Measurements from ENCODE around the gene CDC23. TPM values are rescaled to one million over a fixed set of nuclear protein-coding genes. Genes with fewer than 3 reads are reported as not detected.
A peak's percentile ranks its signal among the peaks of the same experiment; 100 is the strongest.

CDC23 gene
- total RNA-seq, 4 donors from 2014 or later, result 17.5 to 31.0 (median 22.5) TPM

DNA sequence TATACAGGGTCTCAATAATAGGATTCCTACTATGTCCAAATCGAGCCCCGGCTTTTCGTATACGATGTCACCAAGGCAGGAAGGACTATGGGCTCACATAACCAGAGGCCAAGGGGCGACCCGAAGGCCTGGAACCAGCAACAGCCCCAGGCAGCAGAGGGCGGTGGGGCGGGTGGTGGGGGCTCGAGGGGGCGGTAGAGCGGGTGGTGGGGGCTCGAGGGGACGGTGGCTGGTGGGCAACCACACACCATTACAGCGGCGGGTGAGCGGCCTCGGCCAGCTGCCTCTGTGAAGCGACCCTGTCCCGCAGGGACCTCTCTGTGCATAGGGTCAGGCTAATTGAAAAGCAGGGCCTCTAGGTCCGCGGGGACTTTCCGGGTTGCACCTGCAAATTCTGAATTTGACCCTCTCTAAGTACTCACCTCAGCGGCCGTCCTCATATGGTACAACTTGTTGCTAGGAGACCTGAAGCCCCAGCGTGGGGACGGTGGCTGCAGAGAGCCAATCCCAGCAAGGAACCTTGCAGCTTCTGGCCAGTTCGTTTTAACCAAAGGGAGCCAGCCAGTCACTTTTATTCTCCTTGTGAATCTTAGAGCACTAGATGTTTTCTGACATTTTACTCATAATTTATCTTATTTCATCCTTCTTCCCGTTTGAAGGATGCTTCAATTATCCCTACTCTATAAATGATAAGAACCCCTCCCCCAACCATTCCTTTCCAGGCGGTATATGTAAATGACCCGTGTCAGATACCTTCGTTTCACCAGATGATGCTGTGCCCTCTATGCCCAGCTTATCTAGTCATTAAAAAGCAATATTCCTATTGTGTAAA lies 74.0 kb downstream of the CDC23 start, which contains the start of gene NME5:
Gene NME5, minus strand, starts transcription at position 480 of the 832 bp plus-strand sequence. CDS start 648 bp downstream, outside the sequence.
- no peak within 1 kb of the TSS for H3K27ac ChIP-seq
- H3K4me1 ChIP-seq, result no peaks in the 10 kb centered on the region
- TF ChIP-seq POLR2A (IDR thresholded peaks at IDR 0.05), result no peak
- TF ChIP-seq, protein P1, sequence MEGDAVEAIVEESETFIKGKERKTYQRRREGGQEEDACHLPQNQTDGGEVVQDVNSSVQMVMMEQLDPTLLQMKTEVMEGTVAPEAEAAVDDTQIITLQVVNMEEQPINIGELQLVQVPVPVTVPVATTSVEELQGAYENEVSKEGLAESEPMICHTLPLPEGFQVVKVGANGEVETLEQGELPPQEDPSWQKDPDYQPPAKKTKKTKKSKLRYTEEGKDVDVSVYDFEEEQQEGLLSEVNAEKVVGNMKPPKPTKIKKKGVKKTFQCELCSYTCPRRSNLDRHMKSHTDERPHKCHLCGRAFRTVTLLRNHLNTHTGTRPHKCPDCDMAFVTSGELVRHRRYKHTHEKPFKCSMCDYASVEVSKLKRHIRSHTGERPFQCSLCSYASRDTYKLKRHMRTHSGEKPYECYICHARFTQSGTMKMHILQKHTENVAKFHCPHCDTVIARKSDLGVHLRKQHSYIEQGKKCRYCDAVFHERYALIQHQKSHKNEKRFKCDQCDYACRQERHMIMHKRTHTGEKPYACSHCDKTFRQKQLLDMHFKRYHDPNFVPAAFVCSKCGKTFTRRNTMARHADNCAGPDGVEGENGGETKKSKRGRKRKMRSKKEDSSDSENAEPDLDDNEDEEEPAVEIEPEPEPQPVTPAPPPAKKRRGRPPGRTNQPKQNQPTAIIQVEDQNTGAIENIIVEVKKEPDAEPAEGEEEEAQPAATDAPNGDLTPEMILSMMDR (IDR thresholded peaks at IDR 0.05), result no peak
- intact Hi-C loops (cut with DNase I), result loop anchor here (10.0 kb wide), 1 partner anchor 514 kb away; no protein-coding TSS in a partner anchor
- no peaks in the 10 kb centered on the region for H3K9me3 ChIP-seq
- WGBS, 2 donors, result 4 to 5% methylated on average over 15 to 19 of the region's 31 CpGs
- no peaks in the 10 kb centered on the region for H3K36me3 ChIP-seq
- H3K27me3 ChIP-seq, result no peaks in the 10 kb centered on the region
- peak; percentile 82 to 83 for DNase-seq
- peak within 1 kb of the TSS in 2 of 3 donors; percentile 47 to 48 for H3K4me3 ChIP-seq (replicated peaks in 1 of 3)

Other genes with a start within 250 kb of the CDC23 start
- 10 to 100 TPM; 40.1 to 72.0 (median 49.5) TPM for gene FAM13B, start 180.2 kb downstream of the CDC23 start, total RNA-seq
- not detected for gene WNT8A, start 129.3 kb downstream of the CDC23 start, total RNA-seq
- 10 to 100 TPM in 3 of 4 donors, 1 to 10 TPM in 1; 4.3 to 14.4 (median 12.0) TPM for gene NME5, start 73.9 kb downstream of the CDC23 start, total RNA-seq
- 10 to 100 TPM; 56.9 to 96.1 (median 65.3) TPM for gene BRD8, start 34.7 kb downstream of the CDC23 start, total RNA-seq
- gene KIF20A, start 34.2 kb downstream of the CDC23 start, total RNA-seq, result 1 to 10 TPM in 2 of 4 donors, under 1 TPM in 1, not detected in 1; 0.40 to 2.6 (median 1.9) TPM
- gene GFRA3, start 61.3 kb upstream of the CDC23 start, total RNA-seq, result not detected
- under 1 TPM in 1 of 4 donors, not detected in 3; 0.27 TPM for gene CDC25C, start 118.5 kb upstream of the CDC23 start, total RNA-seq
- gene FAM53C, start 124.9 kb upstream of the CDC23 start, total RNA-seq, result 10 to 100 TPM; 17.8 to 32.4 (median 20.7) TPM
- gene KDM3B, start 139.4 kb upstream of the CDC23 start, total RNA-seq, result 10 to 100 TPM; 64.8 to 89.4 (median 75.6) TPM
- 1 to 10 TPM in 2 of 4 donors, under 1 TPM in 1, not detected in 1; 0.54 to 3.6 (median 2.0) TPM for gene REEP2, start 225.7 kb upstream of the CDC23 start, total RNA-seq